Measurements from ENCODE around the gene SEMA5A. TPM values are rescaled to one million over a fixed set of nuclear protein-coding genes. Genes with fewer than 3 reads are reported as not detected.
A peak's percentile ranks its signal among the peaks of the same experiment; 100 is the strongest.

The SEMA5A gene
- total RNA-seq, 1 donor, result under 0.01 TPM

DNA sequence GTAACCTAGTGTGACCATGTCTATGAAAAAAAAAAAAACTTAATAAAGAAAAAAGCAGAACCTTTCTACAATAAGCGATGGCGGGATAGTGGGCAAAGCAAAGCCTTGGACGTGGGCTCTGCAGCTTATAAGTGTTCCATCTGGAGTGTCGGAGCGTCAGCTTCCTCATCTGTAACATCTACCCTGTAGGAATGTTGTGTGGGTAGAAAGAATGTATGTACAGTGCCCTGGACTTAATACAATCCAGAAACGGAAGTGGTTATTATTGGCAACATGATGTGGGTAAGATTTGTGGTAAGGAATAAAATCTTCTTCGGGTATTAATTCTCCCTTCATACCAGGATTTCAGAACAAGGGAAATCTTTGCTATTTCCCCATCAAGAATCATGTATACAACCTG lies 66.5 kb downstream of the SEMA5A start:
- no peak for DNase-seq (ENCODE audit: low read depth in 2 of 3, low spot score in 2 of 3)

GRCh38 chr5:9477537-9477936 lies 68.3 kb downstream of the SEMA5A start:
- no peak for DNase-seq (ENCODE audit: low read depth in 2 of 3, low spot score in 2 of 3)

- no peak for DNase-seq (ENCODE audit: low read depth in 2 of 3, low spot score in 2 of 3)
Observed at GRCh38 chr5:9474219-9475002, 71.5 kb downstream of the SEMA5A start.

- no peak for DNase-seq (ENCODE audit: low read depth in 2 of 3, low spot score in 2 of 3)
Observed at GRCh38 chr5:9473624-9474023, 72.3 kb downstream of the SEMA5A start.

DNA sequence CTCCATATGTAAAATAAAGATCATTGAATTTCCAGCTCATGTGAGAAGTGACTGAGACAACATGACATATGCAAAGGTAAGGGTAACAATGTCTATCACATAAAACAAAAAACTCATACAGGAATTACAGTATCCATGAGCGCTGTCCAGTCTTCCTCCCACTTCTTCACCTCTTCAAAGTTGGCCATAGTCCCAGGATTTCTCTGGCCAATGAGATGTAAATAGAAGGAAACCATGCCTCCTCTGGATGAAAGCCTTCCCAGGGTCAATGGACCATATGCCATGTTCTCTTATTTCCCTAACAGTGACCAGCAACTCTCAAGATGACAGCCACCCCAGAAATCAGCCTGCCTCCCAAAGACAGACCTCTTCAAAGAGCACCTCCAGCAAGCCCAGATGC lies 75.5 kb downstream of the SEMA5A start:
- no peak for DNase-seq (ENCODE audit: low read depth in 2 of 3, low spot score in 2 of 3)

GRCh38 chr5:9468060-9468388 lies 77.9 kb downstream of the SEMA5A start:
- no peak for DNase-seq (ENCODE audit: low read depth in 2 of 3, low spot score in 2 of 3)

DNA sequence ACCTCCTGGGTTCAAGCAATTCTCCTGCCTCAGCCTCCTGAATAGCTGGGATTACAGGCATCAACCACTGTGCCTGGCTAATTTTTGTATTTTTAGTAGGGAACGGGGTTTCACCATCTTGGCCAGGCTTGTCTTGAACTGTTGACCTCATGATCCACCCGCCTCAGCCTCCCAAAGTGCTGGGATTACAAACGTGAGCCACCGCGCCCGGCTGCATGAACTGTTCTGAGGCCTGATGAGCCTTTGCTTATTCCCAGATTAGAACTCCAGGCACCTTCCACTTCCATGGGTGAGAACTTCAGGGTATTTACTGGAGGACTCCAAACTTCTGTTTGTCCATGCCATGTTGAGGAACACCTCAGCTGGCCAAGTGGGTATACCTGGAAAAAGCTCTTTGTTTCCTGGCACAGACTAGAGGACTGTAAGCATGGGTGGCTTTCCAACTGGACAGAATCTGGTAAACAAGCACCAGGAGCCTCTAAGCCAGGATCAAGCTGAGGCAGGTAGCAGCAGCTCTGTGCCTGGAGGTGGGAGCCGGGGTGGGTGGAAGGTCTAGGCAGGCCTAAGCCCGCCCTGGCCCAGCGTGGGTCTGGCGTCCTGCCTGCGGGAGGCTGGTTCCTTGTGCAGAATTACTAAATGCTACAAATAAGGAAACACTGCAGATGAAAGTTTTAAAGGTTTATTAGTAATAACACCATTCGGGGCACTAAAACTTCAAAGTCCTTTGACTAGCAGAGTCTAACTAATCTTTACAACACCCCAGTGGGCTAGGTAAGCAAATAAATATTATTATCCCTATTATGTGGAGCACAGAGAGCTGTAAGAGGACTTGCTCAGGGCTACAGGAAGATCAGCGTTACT lies 78.4 kb downstream of the SEMA5A start:
- no peak for DNase-seq (ENCODE audit: low read depth in 2 of 3, low spot score in 2 of 3)

DNA sequence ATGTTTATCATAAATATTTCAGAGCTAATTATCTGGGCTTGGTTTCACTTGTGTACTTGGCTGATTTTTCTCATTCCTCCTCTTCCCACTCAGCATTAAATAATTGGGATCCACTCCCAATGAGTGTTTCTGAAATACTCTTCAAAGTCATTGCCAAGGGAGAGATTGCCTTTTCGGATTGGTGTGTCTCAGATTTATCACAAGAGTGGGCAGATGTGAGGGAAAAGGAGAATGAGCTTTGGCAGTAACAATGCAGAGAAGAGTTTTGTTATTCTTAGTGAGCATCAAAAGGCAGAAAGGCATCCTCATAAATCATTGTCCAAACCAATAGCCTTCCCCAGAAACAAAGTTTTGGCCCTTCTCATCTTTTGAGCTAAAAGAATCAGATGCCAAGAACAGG lies 79.2 kb downstream of the SEMA5A start:
- no peak for DNase-seq (ENCODE audit: low read depth in 2 of 3, low spot score in 2 of 3)

GRCh38 chr5:9464478-9464877 lies 81.4 kb downstream of the SEMA5A start:
- DNase-seq (ENCODE audit: low read depth in 2 of 3, low spot score in 2 of 3), result no peak

DNA sequence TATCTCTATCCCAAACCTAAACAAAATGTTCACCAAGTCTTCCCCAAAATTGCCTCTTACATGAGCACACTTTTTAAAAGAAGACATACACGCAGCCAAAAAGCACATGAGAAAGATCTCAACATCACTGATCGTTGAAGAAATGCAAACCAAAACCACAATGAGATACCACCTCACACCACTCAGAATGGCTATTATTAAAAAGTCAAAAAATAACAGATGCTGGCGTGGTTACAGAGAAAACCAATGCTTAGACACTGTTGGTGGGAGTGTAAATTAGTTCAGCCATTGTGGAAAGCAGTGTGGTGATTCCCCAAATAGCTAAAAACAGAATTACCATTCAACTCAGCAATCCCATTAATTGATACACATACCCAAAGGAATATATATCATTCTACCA lies 83.8 kb downstream of the SEMA5A start:
- DNase-seq (ENCODE audit: low read depth in 2 of 3, low spot score in 2 of 3), result no peak

GRCh38 chr5:9460885-9461645 lies 84.8 kb downstream of the SEMA5A start:
- DNase-seq (ENCODE audit: low read depth in 2 of 3, low spot score in 2 of 3), result no peak

DNA sequence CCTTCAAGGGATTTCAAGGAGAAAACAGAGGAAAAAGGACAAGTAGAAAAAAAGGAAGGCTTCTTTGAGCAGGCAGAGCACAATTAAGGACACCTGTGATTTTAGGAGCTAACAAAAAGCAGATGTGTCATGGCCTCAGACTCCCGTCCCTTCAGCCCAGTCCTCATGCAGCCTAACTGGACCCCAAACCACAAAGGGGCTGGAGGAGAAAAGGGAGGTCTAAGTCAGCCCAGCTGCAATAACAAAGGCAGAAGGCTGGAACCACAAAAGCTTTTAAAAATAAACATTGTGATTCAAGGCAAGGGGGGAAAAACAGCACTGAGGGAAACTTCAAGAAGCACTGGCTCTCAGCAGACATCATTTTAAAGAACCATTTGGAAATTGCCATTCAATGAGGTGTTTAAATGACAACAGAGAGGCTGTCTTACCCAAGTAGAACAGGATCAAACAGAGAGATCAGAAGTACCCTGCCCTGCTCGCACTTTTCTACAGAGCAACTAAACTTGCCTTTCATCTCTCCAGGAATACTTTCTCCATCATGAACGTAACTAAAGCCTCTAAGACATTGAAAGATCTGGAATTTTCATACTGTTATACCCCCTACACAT lies 89.3 kb downstream of the SEMA5A start:
- DNase-seq (ENCODE audit: low read depth in 2 of 3, low spot score in 2 of 3), result no peak

- no peak for DNase-seq (ENCODE audit: low read depth in 2 of 3, low spot score in 2 of 3)
Observed at GRCh38 chr5:9455826-9456434, 89.9 kb downstream of the SEMA5A start.

GRCh38 chr5:9454491-9454890 lies 91.4 kb downstream of the SEMA5A start:
- DNase-seq (ENCODE audit: low read depth in 2 of 3, low spot score in 2 of 3), result no peak

- DNase-seq (ENCODE audit: low read depth in 2 of 3, low spot score in 2 of 3), result no peak
Observed at GRCh38 chr5:9454012-9454481, 91.8 kb downstream of the SEMA5A start.

- no peak for DNase-seq (ENCODE audit: low read depth in 2 of 3, low spot score in 2 of 3)
Observed at GRCh38 chr5:9453480-9454011, 92.3 kb downstream of the SEMA5A start.

- no peak for DNase-seq (ENCODE audit: low read depth in 2 of 3, low spot score in 2 of 3)
Observed at GRCh38 chr5:9452181-9452580, 93.7 kb downstream of the SEMA5A start.

- DNase-seq (ENCODE audit: low read depth in 2 of 3, low spot score in 2 of 3), result no peak
Observed at GRCh38 chr5:9451037-9451436, 94.8 kb downstream of the SEMA5A start.

DNA sequence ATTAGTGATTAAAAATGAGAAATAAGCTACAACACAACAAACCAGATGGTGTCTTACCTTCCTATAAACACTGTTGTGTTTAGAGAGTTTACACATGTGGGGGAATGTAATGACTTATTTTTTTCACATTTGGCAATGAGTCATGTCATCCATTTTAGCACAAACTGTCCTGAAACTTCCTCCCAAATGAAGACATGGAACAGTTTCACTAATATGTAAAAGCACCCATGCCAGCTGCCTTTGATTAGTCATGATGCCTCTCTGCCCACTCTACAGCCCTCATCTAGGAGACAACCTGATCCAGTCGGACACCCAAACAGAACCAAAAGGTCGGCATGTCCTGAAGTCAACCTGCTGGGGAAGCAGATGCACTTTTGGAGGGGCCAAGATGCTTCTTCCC lies 98.2 kb downstream of the SEMA5A start:
- no peak for DNase-seq (ENCODE audit: low read depth in 2 of 3, low spot score in 2 of 3)

GRCh38 chr5:9445826-9446388 lies 100.0 kb downstream of the SEMA5A start:
- peak in 1 of 3 donors; percentile 1 for DNase-seq (ENCODE audit: low read depth in 2 of 3, low spot score in 2 of 3)
